DLD1 (cell line): ENCODE data around the gene C15orf61.

Experiments
- in situ Hi-C: cut with HindIII; loops from 2 replicates; pipeline ENCODE4 v1.10.0; 2017; ENCODE audit warnings: low sequenced_read_pairs

C15orf61 gene

DNA sequence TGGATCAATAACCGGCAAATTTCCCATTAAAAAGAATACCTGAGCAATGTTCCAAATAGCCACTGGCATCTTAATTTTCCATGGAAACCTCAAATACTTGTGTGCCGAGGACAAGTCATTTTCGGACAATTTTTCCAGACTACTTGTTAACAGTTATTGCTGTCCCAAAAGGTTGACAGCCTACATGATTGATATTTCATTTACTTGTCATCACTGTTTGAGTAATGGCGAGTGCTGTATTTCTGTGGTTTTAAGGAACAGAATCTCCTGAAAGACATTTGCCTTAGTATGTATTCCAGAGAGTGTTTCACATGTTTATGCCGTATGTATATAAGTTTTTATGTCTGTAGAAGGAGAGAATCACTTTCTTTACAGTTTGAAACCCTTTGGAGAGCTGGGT lies 58.2 kb downstream of the C15orf61 start:
- in situ Hi-C loops = no loop called here
